GM12891 (cell line): ENCODE data around the gene PIGV.

Experiments used
- DNase-seq: peaks from one replicate; pipeline ENCODE4 v3.0.0; 2011; ENCODE audit warnings: low spot score; ENCODE audit not compliant: insufficient read length
- FAIRE-seq: peaks from 2 replicates; lab custom pipeline; 2011; peaks lifted over from hg19 to GRCh38; lab: Jason Lieb, UNC
- PAX5 ChIP-seq: IDR thresholded peaks from 2 replicates; pipeline ENCODE4 v1.6.1; 2011; ENCODE audit warnings: low read length, moderate library complexity, mild to moderate bottlenecking; ENCODE audit not compliant: insufficient read depth, severe bottlenecking
- POLR2A ChIP-seq: IDR thresholded peaks from 2 replicates; pipeline ENCODE4 v1.6.1; 2011; ENCODE audit warnings: low read depth, low read length, control low read depth
- POLR2AphosphoS5 ChIP-seq: IDR thresholded peaks from 2 replicates; pipeline ENCODE4 v1.6.1; 2011; ENCODE audit warnings: low read depth, low read length, control low read depth
- POU2F2 ChIP-seq: IDR thresholded peaks from 2 replicates; pipeline ENCODE4 v1.6.1; 2011; ENCODE audit warnings: low read depth, mild to moderate bottlenecking, control low read depth, low read length, moderate library complexity
- SPI1 ChIP-seq: IDR thresholded peaks from 2 replicates; pipeline ENCODE4 v1.6.1; 2011; ENCODE audit warnings: low read depth, low read length, control low read depth
- TAF1 ChIP-seq: IDR thresholded peaks from 2 replicates; pipeline ENCODE4 v1.6.1; 2011; ENCODE audit warnings: low read depth, low read length, control low read depth

The PIGV gene

GRCh38 chr1:26748351-26748750, 39.4 kb upstream of the PIGV start:
- no peak for FAIRE-seq
- no peak for TF ChIP-seq POLR2A
- TF ChIP-seq TAF1: no peak
- no peak for TF ChIP-seq SPI1
- TF ChIP-seq POLR2AphosphoS5: no peak
- no peak for TF ChIP-seq PAX5
- no peak for TF ChIP-seq POU2F2
- no peak for DNase-seq

DNA sequence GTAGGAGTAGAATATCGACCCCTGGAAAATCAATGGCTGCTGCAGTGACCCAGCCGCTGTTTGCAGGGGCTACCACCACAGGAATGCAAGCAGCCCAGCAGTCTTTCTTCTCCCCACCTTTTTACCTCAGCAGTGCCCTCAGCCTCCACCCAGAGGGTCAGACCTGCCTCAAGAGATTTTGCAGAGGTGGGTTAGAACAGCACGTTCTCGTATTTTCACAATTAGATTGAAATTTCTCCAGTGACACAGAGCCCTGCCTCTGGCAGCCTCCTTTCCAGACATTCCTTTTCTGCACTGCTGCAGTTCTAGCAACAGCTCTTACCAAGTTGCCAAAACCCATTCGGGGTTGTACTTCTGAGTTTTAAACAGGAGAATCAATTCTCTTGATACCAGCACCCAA, 38.3 kb upstream of the PIGV start:
- FAIRE-seq: no peak

DNA sequence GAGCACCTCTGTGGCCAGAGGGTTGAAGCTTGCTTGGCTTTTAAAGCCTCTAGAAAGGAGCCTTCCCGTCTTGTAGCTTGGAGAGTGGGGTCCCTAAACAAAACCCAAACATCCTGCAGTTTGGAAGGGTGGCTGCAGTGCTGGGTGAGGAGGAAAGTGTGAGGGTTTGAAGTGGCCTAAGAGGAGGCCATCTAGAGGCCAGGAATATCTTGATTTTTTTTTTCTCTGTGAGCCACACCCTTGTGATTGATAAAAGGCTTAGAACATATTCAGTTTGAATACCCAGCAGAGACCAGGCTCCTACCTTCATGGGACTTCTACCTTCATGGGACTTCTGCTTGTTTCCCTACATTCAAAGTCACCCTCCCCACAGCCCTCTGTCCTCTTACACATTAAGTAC, 37.3 kb upstream of the PIGV start:
- FAIRE-seq: no peak
- no peak for TF ChIP-seq SPI1
- TF ChIP-seq POU2F2: no peak
- TF ChIP-seq TAF1: no peak
- no peak for TF ChIP-seq POLR2A
- TF ChIP-seq PAX5: no peak
- no peak for DNase-seq

More for the DNA sequence above, 38.3 kb upstream of the PIGV start:
- no peak for DNase-seq
- TF ChIP-seq SPI1 (no peak), POLR2A (no peak), POU2F2 (no peak), POLR2AphosphoS5 (no peak)

DNA sequence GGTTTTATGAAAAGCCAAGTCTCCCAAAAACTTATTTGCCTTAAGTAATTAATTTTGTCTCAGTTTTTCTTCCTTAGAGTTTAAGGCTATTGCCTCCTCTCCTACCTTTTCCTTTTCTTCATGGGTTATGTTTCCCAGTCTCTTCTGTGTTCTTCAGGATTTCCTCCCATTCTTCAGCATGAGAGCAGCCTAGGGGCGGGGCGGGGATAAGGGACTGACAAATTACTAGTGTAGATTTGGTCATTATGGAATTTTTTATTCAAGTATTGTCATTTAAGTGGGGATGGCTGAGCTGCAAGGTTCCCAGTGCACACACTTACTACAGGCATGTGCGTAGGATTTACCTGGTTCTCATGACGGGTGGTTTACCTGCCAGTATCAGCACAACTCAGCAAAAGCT, 35.2 kb upstream of the PIGV start:
- TF ChIP-seq POLR2AphosphoS5 (no peak), SPI1 (no peak), POLR2A (no peak), TAF1 (no peak), POU2F2 (no peak), PAX5 (no peak)
- no peak for FAIRE-seq
- DNase-seq: no peak

GRCh38 chr1:26754086-26754874, 33.5 kb upstream of the PIGV start:
- no peak for DNase-seq
- TF ChIP-seq SPI1 (no peak), POU2F2 (no peak), POLR2AphosphoS5 (no peak), POLR2A (no peak), PAX5 (no peak), TAF1 (no peak)
- no peak for FAIRE-seq

GRCh38 chr1:26758358-26758757, 29.4 kb upstream of the PIGV start:
- TF ChIP-seq POLR2A: no peak
- no peak for TF ChIP-seq POU2F2
- no peak for TF ChIP-seq TAF1
- no peak for TF ChIP-seq POLR2AphosphoS5
- TF ChIP-seq SPI1: no peak
- TF ChIP-seq PAX5: no peak
- FAIRE-seq: no peak

GRCh38 chr1:26759531-26759930, 28.2 kb upstream of the PIGV start:
- TF ChIP-seq POU2F2: no peak
- TF ChIP-seq TAF1: no peak
- TF ChIP-seq POLR2A: no peak
- no peak for TF ChIP-seq PAX5
- DNase-seq (no peak), FAIRE-seq (no peak)

More at GRCh38 chr1:26758358-26758757, 29.4 kb upstream of the PIGV start:
- DNase-seq: no peak

DNA sequence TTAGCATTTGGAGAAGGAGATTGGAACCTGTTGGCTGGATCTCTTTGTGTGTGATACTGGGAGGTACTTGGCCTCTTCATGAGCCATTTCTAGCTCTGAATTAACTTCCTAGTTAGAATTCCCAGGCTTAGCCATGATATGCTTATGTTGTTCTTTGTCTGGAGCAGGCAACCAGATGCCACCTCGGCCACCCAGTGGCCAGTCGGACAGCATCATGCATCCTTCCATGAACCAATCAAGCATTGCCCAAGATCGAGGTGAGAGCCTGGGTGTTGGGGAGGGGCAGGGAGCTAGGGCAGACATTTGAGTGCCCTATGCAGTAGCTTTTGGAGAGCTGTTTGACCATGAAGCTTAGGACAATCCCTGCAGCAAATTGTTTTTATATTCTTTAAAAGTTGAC, 26.5 kb upstream of the PIGV start:
- DNase-seq (no peak), FAIRE-seq (no peak)
- TF ChIP-seq POLR2A (no peak), TAF1 (no peak), SPI1 (no peak), PAX5 (no peak), POLR2AphosphoS5 (no peak), POU2F2 (no peak)

- FAIRE-seq: no peak
- no peak for DNase-seq
- TF ChIP-seq POU2F2: no peak
- no peak for TF ChIP-seq PAX5
- TF ChIP-seq POLR2A: no peak
- TF ChIP-seq SPI1: no peak
- no peak for TF ChIP-seq POLR2AphosphoS5
- TF ChIP-seq TAF1: no peak
Measured at GRCh38 chr1:26767714-26768113, 20.0 kb upstream of the PIGV start.

DNA sequence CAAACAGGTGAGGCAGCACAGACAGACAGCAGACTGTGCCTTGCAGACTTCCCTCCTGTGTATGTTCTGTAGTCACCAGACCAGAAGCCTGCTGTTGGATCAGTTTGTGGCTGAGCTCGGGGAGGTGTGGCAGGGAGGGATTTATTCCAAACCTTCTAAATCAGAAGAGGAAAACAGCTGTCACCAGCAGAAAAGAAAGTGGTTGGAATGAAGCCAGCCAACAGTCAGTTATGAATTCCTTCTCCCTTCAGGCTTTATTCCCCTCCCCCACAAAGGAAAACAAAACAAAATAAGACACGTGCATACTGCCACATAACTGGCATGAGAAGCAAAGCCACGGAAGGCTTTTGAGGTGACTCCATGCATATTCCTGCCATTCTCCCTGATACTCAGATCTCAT, 19.0 kb upstream of the PIGV start:
- no peak for FAIRE-seq
- no peak for DNase-seq
- TF ChIP-seq POLR2A (no peak), PAX5 (no peak)
